GM13977 (cell line): ENCODE data around the gene ADIPOQ.

Experiments
- DNase-seq: peaks from one replicate; pipeline ENCODE4 v3.0.0; 2012; ENCODE audit warnings: low spot score
- CTCF ChIP-seq: IDR thresholded peaks from 2 replicates; pipeline ENCODE4 v1.5.1; 2012; ENCODE audit warnings: mild to moderate bottlenecking, control low read depth; ENCODE audit not compliant: insufficient read depth; ENCODE audit errors: extremely low read depth, missing control alignments
- in situ Hi-C: fragments of 300-500 bp; cut with MboI; formaldehyde crosslinking; loops from one replicate; pipeline ENCODE4 v1.12.0; 2022; ENCODE audit warnings: low sequenced_read_pairs, low pct_unique_long_range_greater_than_20kb, mixed read lengths, inconsistent platforms; ENCODE audit not compliant: unreplicated experiment

ADIPOQ gene

DNA sequence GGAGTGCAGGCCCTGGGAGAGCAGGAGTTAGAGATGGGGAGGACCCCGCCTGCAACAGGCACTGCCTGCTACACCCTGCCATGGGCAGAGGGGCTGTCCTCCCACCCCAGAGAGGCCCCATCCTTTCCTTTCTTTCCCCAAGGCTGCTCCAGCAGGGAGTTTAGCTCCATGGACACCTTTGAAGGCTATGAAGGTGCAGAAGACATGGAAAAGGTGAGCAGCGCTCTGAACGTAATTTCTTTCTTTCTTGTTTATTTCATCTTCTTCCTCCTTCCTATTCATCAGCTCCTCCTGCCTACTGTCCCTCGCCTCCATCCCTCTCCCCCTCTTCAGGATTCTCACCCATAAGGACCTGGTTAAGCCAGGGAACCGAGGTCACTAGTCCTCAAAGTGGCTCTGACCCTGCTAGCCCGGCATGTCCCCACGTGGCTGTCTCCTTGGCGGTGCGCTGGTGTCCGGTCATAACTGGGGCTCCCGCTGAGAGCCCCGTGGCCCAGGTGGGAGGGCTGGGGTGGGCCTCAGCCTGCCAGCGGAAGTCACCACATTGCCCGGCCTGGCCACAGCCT, 16.0 kb upstream of the ADIPOQ start:
- no peak for TF ChIP-seq CTCF
- no peak for DNase-seq
- in situ Hi-C loops = no loop called here

- peak; percentile 99 for DNase-seq
- in situ Hi-C loops = no loop called here
- no peak for TF ChIP-seq CTCF
Observed at GRCh38 chr3:186826976-186827857, 15.3 kb upstream of the ADIPOQ start.

DNA sequence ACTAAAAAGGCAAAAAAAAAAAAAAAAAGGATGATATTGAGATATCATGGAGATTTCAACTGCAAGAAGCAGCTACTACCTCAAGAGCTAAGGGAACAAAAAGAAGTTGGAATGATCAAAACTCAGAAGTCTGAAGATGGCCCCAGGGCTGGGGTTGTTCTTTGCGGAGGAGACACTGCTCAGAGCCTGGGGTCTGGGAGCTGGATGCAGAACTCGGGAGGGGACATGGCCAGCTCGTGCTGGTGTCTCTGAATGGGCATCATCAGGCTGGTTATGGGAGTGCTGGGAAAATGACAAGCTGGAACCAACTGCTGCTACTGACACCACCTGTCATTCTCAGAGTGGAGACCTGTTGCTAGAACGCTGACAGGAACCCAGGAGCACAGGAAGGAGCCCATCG, 14.2 kb upstream of the ADIPOQ start:
- TF ChIP-seq CTCF = no peak
- DNase-seq = no peak
- in situ Hi-C loops = no loop called here

- no peak for TF ChIP-seq CTCF
- DNase-seq = no peak
- in situ Hi-C loops = no loop called here
Observed at GRCh38 chr3:186831798-186832197, 10.7 kb upstream of the ADIPOQ start.

- in situ Hi-C loops = no loop called here
- no peak for DNase-seq
- TF ChIP-seq CTCF = no peak
Observed at GRCh38 chr3:186832276-186832675, 10.2 kb upstream of the ADIPOQ start.

GRCh38 chr3:186839874-186840641, 2.5 kb upstream of the ADIPOQ start:
- in situ Hi-C loops = loop anchor here (10.0 kb wide), 1 partner anchor 325 kb away; no protein-coding TSS in a partner anchor
- no peak for DNase-seq
- no peak for TF ChIP-seq CTCF
